Stimulated activated CD4-positive, alpha-beta T cell treated with anti-CD3 and anti-CD28 coated beads, Interleukin-12 subunit alpha, Interleukin-12 subunit beta, amount 100 ng/mL, for 4 hours (primary cell): ENCODE results near the gene CLIC2.
A peak's percentile ranks its signal among the peaks of the same experiment; 100 is the strongest.
"Not testable (repeated sequence)": the region's sequence is repeated elsewhere in the genome, so short reads cannot be mapped to it uniquely, and the experiment has no call there.

Experiments
- DNase-seq: peaks from one replicate; pipeline ENCODE4 v3.0.0-alpha.2; 2020

CLIC2 gene

GRCh38 chrX:155334486-155335336 lies at the start of gene CLIC2:
Gene CLIC2 (minus strand): TSS chrX:155334614. CDS start chrX:155334427, 187 bp downstream.
- no peak for DNase-seq

DNA sequence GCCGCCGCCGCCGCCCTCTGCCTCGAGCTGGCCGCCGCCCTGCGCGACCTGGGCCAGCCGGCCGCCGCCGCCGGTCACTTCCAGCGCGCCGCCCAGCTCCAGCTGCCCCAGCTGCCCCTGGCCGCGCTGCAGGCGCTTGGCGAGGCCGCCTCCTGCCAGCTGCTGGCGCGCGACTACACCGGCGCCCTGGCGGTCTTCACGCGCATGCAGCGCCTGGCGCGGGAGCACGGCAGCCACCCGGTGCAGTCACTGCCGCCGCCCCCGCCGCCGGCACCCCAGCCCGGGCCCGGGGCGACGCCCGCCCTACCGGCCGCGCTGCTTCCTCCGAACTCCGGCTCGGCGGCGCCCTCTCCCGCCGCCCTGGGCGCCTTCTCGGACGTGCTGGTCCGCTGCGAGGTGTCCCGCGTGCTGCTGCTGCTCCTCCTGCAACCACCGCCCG lies 48.1 kb upstream of the CLIC2 start:
- DNase-seq = not testable (repeated sequence)

DNA sequence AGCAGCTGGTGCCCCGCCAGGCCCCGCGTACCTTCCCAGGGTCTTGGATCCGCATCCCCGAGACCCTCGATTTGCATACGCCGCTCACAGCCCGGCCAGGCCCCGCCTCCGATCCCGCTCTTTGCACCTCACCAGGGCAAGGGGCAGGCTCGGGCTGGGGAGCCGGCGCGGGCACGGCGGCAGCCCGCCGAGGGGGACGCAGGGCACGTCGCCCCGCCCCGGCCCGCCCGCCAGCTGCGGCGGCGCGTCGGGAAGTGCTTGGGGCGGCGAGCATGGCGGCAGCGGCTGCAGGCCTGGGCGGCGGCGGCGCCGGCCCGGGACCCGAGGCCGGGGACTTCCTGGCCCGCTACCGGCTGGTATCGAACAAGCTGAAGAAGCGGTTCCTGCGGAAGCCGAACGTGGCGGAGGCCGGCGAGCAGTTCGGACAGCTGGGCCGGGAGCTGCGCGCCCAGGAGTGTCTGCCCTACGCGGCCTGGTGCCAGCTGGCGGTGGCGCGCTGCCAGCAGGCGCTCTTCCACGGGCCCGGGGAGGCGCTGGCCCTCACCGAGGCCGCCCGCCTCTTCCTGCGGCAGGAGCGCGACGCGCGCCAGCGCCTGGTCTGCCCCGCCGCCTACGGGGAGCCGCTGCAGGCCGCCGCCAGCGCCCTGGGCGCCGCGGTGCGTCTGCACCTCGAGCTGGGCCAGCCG lies 47.6 kb upstream of the CLIC2 start, which contains the start of gene F8A2:
Gene F8A2 (plus strand): TSS at position 253 of the 686 bp plus-strand sequence. CDS start 20 bp downstream, at position 273.
- not testable (repeated sequence) for DNase-seq

DNA sequence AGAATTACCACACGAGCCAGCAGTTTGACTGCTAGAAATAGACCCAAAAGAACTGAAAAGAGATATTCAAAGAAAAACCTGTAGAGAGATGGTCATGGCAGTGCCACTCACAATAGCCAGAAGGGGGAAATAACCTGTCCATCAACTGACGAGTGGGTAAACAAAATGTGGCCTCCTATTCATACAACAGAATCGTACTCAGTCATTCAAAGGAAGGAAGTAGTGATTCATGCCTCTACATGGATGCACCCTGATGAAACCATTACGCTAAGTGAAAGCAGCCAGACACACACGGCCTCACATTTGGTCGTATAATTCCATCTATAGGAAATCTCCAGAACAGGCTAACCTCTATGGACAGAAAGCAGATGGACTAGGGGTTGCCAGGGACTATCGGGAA lies 45.4 kb upstream of the CLIC2 start:
- not testable (repeated sequence) for DNase-seq

GRCh38 chrX:155373777-155374458 lies 39.5 kb upstream of the CLIC2 start:
- not testable (repeated sequence) for DNase-seq

DNA sequence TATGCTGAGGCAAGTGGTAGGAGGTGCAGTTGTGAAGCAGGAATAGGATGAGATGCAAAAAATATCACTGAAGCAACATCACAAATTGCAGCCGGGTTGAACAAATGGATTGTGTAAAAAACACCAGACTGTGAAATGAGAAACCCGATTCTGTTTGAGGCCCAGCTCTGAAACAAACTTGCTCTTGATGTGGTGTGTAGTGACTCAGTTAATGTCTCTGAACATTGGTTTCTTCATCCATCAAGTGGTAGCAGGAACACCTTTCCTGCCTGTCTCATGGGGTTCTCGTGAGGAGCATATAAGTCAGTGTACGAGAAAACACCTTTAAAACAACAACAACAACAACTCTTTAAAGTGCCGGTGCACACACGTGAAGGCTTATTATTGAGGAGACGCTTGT lies 29.3 kb upstream of the CLIC2 start:
- DNase-seq = not testable (repeated sequence)

DNA sequence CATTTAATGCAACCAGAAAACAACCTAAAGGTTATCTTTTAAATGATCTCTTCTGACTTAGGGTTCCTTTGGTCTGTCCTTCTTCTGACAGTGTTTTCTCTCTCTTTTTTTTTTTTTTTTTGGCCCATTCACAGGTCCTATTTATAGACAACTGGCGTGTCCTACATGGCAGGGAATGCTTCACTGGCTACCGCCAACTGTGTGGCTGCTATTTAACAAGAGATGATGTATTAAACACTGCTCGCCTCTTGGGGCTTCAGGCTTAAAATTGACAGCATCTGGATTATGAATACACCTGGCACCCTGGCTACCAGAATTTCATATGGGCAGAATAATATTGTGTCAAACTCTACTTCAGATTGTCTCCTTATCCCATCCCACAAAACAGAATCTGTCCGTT lies 15.0 kb upstream of the CLIC2 start:
- DNase-seq = not testable (repeated sequence)

GRCh38 chrX:155345689-155346088 lies 11.3 kb upstream of the CLIC2 start:
- DNase-seq = not testable (repeated sequence)

- not testable (repeated sequence) for DNase-seq
Observed at GRCh38 chrX:155335337-155335712, 911 bp upstream of the CLIC2 start.

DNA sequence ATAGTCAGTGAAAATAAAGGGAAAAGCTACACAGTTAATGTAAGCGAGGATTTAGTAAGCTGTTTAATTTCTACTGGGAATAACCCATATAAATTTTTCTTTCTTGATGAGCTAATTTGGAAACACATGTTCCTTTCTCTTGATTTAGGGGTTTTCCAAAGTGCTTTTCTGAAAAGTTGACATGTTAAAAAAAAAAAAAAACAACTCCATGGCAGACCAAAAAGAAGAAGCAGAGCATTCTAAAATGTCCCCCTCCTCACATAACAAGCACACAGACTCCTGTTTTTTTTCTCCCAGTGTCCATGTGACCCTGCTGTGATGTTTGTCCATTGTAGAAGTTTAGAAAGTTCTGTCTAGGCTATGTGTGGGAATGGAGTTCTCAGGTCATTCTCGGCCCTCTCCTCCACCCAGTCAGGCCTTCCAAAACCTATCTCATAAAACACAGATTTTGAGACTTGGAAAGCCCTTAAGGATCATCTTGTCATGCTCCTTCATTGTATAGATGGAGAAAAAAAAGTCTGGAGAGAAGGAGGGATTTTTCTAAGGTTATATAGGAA lies 792 bp downstream of the CLIC2 start:
- no peak for DNase-seq

DNA sequence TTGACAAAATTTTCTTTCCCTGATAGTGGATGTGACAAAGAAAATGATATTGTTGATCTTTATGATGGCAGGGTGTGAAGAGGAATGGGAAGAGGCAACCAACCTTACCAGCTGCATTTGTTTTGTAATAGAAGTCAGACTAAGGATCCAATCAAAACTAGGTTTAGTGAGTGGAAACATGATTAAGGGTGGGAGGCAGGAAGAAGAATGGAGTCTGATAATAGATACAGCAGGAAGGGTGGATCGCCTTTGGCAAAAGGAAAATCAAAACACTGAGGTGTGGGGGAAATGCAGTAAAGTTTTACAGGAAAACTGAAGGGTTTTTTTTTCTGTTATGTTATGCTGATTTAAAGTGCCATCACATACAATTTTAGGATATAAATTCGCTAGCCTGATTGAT lies 3.4 kb downstream of the CLIC2 start:
- DNase-seq = no peak

DNA sequence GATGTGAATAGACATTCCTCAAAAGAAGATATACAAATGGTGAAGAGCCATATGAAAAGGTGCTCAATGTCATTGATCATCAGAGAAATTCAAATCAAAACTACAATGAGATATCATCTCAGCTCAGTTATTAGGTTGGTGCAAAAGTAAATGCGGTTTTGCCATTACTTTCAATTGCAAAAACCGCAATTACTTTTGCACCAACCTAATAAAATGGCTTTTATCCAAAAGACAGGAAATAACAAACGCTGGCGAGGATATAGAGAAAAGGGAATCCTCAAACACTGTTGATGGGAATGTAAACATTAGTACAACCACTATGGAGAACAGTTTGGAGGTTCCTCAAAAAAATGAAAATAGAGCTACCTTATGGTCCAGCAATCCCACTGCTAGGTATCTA lies 5.1 kb downstream of the CLIC2 start:
- no peak for DNase-seq

DNA sequence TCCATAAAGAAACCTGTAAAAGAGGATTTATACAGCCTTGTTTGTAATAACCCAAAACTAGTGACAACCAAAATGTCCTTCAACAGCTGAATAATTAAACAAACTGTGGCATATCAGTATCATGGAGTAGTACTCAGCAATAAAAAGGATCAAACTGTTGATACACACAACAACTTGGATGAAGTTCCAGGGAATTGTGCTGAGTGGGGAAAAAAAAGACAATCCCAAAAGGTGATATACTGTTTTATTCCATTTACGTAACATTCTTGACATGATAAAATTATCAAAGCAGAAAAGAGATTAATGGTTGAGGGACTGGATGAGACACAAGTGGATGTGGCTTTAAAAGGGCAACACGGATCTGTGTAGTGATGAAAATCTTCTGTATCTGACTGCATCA lies 7.8 kb downstream of the CLIC2 start:
- DNase-seq = no peak

DNA sequence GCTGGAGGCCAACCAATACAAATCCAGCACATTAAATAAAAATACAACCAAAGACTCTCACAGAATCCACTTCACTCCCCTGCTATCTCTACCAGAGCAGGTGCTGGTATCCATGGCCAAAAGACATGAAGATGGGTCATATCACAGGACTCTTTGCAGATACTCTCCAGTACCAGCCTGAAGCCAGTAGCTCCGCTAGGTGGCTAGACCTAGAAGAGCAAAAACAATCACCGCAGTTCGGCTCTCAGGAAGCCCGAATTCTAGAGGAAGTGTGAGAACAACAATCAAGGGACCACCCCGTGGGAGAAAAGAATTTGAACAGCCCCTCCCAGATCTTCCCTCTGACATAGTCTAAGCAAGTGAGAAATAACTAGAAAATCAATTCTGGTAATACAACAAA lies 20.2 kb downstream of the CLIC2 start:
- DNase-seq = no peak

DNA sequence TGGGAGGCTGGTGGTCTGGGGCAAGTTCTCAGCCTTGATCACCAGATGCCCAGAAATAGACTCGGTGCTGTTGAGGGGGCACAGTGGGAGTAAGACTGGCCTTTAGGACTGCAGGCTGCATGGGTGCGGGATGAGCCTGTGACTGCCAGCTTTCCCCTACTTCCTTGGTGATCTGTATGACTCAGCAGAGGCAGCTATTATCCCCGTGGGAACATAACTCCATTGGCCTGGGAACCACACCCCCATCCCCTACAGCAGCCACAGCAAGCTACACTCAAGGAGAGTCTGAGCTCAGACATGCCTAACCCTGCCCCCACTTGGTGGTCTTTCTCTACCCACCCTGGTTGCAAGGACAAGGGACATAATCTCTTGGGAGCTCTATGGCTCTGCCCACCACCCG lies 20.6 kb downstream of the CLIC2 start:
- no peak for DNase-seq

DNA sequence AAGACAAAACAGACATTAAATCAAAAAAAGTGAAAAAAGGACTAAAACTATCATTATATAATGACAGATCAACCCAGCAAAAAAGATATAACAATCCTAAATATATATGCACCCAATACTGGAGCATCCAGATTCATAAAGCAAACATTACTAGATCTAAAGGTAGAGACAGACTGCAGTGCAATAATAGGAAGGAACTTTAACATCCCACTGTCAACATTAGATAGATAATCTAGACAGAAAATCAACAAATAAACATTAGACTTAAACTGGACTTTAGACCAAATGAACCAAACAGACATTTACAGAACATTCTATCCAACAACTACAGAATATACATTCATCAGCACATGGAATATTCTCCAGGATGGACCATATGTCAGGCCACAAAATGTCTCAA lies 40.6 kb downstream of the CLIC2 start:
- no peak for DNase-seq

DNA sequence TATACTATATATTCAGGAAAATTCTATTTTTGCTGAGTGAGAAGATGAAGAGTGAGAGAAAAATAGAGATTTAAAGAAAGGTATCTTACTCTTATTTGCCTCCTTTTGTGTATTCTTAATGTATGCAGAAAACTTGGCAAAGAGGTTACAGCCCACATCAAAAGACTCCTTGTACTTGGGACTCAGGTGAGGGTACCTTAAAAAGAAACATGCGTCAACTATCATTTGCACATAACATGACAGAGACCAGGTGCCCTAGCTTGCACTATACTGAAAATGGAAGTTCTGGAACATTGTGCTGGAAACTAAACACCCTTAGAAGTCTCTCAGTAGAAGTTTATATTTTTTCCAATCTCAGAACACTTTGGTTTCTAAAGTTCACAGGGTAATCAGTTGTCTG lies 54.5 kb downstream of the CLIC2 start:
- no peak for DNase-seq

- no peak for DNase-seq
Observed at GRCh38 chrX:155270969-155271368, 63.4 kb downstream of the CLIC2 start.

GRCh38 chrX:155267995-155268394 lies 66.4 kb downstream of the CLIC2 start:
- DNase-seq = not testable (repeated sequence)

GRCh38 chrX:155266439-155266838 lies 68.0 kb downstream of the CLIC2 start:
- DNase-seq = no peak

GRCh38 chrX:155263854-155264628 lies 70.4 kb downstream of the CLIC2 start, which contains the start of gene RAB39B:
Gene RAB39B (minus strand): TSS chrX:155264491. CDS start chrX:155264288, 203 bp downstream.
- peak; percentile 59 for DNase-seq
